IPS-11a (cell line): ENCODE measurements around the gene TMEM132C.

ENCODE experiments used
- H3K4me3 ChIP-seq: one replicate; pipeline ENCODE4 v1.5.1; 2013; ENCODE audit warnings: low read depth, low read length, control low read depth

Gene TMEM132C

DNA sequence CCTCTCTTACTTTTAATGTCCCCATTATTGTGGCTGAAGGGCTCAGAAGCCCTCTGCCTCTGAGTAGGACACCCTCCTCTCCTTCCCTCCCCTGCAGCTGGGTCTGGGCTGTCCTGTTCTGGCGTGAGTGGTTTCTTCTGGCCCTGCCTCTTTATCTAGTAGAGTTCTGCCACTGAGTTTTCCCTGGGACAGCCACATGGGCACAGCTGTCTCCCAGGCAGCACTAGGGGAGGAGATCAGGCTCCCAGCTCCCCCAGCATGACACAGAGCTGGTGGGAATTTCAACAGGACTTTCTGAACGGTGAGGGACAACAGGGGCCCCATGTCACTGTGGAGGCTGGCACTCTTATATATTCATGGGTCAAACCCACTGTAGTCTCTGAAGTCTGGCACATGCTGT lies 21.4 kb downstream of the TMEM132C start:
- H3K4me3 ChIP-seq: no peak overlapping the region

DNA sequence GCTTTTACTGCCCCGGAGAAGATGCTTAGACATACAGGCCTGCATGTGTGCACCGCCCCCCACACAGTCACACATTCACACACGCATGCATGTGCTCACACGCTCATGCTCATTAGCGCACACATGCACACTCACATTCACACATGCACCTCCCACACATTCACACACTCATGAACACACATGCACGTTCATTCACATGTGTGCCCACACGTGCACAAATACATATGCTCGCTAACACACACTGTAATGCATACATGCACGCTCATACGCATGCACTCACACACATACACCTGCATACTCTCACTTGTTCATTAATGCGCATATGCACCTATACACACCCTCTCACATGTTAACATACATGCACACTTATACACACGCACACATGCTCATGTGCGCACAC lies 21.9 kb downstream of the TMEM132C start:
- H3K4me3 ChIP-seq: no peak overlapping the region

DNA sequence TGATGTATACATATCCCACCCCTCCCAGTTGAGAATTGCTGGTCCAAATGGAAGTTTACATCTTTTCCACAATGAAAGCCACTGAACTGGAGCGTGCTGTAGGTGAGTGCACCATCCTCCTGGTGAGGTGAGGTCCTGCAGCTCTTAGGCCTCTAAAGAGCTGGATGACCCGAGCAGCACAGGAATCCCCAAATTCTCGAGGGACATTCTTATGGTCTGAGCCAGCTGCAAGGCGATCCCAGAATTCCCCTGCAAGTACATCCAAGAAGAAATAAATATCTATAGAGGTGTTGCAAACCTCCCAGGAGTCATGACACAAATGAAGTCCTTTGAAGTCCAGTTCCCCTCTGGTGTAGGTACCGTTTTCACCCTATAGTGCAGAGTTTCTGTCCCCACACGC lies 24.0 kb downstream of the TMEM132C start:
- H3K4me3 ChIP-seq: no peak overlapping the region

DNA sequence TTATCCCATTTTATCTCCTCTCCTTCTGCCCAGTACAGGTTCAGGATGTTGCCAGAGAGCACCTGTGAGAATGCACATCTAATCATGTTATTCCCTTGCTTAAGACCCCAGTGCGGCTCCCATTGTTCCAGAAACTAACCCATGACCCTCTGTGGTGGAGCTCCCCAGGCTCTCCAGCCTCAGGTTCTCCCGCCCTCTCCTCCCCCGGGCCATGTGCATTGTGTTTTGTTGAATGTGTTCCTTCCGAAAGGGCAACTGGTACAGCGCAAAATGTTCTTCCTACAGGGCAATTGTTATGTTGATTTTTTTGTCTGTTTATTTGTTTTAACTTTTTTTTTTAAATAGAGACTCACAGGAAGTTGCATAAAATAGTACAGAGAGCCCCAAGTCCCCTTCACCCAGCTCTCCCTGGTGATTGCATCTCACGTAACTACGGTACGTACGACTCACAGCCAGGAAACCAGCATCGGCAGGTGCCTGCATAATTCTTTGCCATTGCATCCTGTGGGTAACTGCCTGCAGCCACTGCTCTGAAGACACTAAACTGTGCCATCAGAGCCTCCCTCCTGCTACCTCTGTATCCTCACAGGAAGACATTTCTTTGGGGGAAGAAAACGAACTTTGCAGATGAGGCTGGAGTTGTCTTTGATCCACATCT lies 31.2 kb downstream of the TMEM132C start:
- H3K4me3 ChIP-seq: no peak overlapping the region

DNA sequence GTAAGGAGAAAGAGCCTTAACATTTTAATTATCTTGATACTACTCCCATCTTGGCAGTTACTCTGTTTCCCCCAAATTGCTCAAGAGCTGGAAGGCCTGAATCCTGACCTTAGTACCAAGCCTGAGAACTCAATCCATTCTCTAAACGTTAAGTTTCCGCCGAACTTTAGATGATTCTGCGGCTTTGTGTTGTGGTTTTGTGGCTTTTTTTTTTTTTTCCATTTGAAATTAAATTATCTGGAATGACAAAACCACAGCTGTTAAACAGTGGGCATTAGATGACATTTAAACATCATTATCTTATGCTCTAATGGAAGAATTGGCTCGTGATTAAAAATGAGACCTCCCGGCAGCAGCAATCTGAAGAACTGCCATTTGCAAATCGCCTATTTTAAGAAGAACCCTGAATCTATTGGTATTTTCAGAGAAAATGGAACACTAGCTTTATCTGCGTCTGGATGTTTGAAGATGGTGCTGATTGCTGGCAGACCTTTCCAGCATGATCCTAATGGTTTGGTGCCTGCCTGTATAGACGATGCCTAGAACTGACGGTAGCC lies 38.4 kb downstream of the TMEM132C start:
- H3K4me3 ChIP-seq: no peak overlapping the region

DNA sequence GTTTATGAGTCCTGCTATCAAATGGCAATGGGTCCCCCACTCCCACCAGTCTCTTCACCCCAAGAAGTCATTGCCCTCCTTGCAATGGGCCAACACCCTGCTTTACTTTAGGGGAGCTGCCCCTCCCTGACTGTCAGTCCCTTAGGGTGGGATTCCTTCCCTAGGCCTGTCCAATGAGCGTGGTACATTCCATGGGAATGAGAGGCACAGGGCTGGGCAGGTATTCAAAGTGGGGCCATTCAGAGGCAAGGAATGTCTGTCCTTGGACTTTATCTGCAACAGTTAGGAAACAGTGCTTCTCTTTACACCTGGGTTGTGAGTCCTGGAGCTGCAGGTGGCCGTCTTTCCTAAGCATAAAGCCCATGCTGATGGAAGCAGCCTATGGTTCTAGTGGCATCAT lies 40.8 kb downstream of the TMEM132C start:
- no peak overlapping the region for H3K4me3 ChIP-seq

DNA sequence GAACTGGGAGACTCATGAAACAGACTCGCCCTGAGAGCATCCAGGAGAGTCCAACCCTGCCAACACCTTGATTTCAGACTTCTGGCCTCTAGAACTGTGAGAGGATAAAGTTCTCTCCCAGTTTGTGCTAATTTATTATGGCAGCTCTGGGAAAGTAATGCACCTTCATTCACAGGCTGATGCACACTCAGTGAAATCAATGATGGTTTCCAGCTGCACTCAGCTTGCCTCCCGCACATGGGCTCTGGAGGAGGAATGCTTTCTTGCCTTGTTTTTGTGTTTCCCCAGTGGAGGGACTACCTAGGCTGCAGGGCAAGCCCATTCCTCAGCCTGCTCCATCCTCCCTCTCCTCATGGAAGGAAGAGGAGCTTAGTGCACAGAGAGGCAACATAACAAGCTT lies 45.7 kb downstream of the TMEM132C start:
- H3K4me3 ChIP-seq: no peak overlapping the region

DNA sequence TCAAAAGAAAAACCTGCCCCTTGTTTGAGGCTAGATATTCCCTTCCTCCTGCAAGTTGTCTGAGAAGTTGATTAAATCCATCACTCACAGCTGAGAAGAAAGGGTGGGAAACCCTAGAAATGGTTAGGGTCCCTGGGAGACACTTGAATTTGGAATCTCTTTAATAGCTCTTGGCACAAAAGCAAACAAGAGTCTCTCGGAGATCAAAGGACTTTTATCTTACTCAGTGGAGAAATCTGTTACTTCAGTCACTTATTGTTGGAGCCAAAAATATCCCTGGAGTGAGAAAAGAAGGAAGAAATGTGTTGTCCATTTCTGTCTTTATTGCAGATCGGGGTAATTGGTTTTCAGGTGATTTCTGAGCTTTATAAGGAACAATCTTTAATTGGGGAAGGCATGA lies 47.0 kb downstream of the TMEM132C start:
- H3K4me3 ChIP-seq: no peak overlapping the region

DNA sequence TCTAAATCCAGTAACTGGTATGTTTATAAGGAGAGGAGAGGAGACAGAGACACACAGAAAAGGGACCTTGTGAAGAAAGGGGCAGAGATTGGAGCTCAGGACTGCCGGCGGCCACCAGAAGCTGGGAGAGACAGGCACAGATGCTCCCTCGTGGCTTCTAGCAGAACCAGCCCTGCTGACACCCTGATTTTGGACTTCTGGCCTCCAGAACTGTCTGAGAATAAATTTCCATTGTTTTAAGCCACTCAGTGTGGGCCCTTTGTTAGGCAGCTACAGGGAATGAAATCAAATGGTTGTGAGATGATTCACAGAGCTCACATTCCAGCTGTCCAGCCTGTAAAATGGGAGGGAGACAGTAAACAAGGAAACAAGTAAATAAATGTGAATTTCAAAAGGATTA lies 47.6 kb downstream of the TMEM132C start:
- H3K4me3 ChIP-seq: no peak overlapping the region

DNA sequence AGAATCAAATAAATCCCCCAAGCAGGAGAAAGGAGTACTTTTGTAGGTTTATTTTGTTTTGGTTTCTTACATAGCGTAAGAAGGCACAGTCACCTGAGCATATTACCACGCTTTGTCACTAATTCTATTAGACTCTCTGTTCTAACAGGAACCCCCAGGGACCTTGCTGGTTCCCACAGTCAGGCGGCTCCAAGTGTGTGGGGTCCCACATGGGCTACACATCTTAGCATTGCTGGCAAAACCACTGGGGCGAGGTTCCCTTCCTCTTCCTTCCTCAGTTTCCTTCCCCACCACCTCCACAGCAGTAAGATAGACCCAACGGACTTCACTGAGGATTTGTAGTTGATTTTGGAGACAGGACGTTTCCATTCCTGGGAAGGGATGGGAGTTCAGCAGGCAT lies 49.1 kb downstream of the TMEM132C start:
- H3K4me3 ChIP-seq: no peak overlapping the region

DNA sequence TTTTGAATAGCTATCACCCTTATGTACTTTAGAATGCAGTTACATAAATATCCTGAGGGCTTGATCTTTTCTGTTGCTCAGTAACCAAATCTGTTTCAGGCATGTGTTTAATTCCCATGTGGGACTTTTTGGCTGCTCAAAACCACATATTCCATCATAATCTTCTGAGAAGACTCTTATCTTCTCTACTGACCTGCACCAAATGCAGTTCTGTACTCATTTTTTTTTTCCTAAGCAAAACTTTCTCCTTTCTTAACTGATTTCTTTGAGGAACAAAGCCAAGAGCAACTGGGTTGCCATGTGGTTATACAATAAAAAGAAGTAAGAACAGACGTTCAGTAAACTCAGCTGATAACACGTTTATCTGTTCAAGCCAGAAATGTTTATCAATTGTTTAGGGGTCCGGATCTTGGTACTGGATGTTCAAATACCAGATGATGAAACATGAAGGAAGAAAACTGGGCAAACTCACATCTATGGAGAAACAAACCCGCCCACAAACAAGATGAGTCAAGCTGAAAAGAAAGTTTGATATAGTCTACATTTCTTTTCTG lies 50.1 kb downstream of the TMEM132C start:
- H3K4me3 ChIP-seq: no peak overlapping the region

DNA sequence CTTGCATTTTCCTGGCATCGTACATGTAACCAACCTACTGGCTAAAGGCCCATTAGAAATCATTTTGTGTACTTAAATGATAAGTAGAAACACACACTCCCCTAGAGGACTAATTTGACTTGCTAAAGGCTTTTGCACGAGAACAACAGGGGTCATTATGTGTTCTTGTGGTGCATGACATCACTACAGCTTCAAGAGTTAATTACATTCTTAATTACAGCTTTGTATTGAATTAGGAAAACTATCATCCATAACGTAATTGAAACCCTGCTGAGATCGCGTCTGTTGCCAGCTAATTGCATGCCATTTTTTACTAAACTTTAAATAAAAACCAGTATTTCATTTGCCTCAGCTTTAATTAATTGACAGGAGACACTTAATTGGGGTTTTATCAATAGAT lies 51.4 kb downstream of the TMEM132C start:
- H3K4me3 ChIP-seq: no peak overlapping the region

DNA sequence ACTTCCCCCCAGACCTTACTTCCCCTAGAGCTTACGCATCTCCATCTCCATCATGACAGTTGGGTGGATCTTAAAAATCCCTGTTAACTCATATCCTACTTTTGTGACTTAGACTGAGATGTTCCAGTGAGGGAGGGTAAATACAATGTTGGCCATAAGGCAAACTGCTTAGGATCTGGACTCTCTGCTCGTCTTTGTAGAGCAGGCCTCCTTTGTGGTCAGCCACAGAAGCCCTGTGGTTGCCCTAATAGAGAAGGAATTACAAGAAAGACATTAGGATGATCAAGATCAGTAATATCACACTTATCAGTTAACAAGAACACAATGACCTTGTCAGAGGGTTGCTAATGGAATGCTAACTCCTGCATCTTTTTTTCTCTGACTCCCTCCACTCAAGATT lies 52.0 kb downstream of the TMEM132C start:
- H3K4me3 ChIP-seq: no peak overlapping the region

DNA sequence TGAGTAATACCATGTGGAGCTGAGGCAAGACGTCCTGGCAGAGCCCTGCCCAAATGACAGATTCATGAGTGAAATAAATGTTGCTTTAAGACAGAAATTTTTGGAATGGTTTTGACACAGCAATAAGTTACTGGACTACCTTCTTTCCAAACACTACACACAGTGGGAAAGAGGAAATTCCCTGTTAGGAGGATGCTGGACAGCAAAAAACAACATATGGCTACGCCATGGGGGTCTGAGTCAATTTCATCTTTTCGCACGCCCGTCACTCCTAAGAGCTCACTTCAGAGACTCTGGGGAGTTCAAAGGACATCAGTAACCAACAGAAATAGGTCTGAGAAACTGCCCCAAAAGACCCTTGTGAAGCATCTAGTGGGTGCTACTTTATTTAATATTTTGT lies 55.4 kb downstream of the TMEM132C start:
- no peak overlapping the region for H3K4me3 ChIP-seq

DNA sequence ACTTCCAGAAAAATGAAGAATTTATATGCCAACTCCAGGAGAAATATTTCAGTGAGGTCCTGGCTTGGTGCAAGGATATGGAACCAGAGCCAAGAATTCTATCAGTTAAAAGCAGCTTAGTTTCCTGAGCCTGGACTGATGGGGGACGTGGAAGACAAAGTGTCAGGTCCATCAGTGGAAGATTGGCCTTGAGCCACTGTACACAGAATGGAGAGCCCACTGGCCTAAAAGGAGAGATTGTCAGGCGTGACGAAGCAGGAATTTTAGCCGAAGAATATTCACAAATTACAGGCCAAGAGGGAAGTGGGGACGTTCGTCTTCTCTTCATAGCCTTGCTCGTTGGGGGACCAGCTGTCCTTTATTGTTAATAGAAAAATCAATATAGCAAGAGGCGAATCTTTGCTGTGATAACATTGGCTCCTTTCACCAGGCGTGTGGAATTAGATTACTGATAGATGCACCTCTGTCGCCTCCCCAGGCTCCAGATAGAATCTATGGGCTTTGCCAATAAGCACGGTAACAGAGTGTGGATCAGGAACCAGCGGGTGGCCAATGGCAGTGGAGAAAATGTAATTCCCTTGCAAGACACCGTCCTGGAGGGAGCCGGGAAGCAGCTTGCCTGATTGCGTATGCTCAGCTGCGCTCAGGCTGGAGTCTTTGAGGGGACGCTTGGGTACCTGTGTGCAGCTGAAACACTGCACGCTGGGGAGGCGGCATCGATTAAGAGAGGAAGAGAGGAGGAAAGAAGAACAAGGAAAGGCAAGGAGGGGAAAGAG lies 56.4 kb downstream of the TMEM132C start:
- H3K4me3 ChIP-seq: no peak overlapping the region

DNA sequence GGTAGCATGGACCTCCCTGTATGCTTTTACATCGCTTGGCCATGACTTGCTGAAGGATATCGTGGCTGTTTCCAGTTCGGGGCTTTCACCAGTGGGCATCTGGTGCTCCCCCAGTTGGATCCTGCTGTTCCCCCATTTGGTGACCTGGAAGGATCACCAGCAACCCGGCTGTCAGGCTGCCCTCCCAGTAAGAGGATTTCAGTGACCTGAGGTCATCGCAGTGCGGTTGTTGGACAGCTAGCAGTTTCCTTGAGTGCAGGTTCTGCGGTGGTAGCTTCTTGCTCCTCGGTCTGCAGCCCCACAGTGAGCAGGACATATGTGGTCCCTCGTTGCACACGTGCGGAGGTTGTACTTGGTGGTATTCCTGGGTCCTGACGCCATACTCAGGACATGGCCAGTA lies 58.7 kb downstream of the TMEM132C start:
- H3K4me3 ChIP-seq: no peak overlapping the region

DNA sequence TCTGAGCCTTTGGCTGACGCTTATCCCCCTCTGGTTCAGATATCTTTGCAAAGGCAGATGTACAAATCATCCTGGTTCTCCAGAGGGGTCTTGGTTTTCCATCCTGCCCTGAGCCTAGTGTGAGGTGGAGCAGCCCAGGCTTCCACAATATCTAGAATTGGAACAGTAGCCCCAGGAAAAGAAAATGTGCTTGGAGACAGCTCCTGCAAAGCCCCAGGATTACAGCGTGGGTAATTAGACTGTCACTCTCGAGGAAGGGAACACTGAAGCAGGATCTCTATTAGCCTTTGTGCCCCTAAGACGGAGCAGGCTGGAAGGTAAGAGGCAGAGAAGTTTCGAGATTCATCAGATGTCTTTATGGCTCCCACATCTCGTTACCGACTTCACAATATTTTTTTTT lies 59.4 kb downstream of the TMEM132C start:
- no peak overlapping the region for H3K4me3 ChIP-seq

DNA sequence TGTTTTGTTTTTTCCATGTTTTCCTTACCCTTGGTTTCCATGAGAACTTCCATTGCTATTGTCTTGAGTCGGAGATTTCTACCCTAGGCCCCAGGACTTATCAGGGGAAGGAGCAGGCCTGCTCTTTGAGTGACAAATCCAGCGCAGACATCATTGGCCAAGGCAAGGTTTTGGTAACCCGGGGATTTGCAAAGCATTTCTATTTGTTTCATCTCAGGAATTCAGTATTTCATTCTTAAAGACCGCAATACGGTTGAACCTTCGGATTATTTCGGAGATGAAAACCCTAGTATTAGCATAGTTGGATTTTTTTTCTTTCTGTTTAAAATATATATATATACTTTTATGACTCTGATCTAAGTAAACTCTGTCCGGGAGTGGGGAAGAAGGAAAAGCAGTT lies 62.0 kb downstream of the TMEM132C start:
- H3K4me3 ChIP-seq: no peak overlapping the region

DNA sequence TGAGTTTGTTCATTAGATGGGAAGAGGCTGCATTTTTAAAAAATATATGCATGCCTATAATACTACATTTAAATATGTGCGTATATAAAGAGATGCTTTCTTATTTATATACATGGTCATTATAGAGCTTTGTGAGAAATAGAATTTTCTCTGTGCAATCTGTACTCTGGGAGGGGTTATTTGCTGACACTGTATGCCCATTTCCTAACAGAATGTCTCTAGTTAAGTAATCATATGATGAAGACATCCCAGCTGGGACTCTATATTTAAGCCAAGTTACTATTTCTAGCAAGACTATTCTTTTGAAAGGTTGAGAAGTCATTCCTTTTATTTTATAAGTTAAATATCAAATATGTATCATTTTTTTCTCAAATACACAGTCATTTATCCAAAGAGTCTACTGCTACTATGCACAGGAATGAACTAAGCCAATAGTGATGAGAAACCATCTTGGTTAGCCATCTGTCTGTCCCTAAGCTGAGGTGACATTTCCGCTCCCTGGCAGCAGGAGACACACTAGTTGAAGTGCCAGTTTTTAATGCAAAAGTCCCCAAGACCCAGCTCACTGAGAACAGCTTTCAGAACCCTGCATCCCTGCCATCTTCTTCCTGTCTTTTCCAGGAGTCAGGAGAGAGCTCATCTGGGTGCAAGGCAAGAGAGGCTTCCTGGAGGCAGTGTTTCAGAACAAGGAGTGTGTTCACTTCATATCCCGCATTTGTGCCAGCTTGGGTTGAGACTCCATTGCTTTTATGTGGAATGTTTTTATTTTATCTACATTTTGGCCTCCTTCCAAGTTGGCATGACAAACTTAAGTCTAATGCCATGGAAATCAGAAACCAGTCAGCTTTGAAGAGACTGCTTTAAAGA lies 69.5 kb downstream of the TMEM132C start:
- H3K4me3 ChIP-seq: no peak overlapping the region

DNA sequence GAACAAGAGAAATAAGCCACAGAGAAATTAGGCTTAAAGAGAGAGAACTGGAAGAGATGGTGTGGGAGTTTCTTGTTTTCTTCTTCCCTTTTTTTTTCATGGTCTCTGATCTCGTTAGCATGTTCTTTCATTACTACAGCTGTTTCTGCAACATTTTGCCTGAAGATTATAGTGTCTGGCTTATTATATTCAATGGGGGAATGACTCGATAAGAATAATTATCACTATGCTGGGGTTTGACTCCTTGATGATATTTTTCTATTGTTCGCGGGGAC lies 70.0 kb downstream of the TMEM132C start:
- H3K4me3 ChIP-seq: no peak overlapping the region

DNA sequence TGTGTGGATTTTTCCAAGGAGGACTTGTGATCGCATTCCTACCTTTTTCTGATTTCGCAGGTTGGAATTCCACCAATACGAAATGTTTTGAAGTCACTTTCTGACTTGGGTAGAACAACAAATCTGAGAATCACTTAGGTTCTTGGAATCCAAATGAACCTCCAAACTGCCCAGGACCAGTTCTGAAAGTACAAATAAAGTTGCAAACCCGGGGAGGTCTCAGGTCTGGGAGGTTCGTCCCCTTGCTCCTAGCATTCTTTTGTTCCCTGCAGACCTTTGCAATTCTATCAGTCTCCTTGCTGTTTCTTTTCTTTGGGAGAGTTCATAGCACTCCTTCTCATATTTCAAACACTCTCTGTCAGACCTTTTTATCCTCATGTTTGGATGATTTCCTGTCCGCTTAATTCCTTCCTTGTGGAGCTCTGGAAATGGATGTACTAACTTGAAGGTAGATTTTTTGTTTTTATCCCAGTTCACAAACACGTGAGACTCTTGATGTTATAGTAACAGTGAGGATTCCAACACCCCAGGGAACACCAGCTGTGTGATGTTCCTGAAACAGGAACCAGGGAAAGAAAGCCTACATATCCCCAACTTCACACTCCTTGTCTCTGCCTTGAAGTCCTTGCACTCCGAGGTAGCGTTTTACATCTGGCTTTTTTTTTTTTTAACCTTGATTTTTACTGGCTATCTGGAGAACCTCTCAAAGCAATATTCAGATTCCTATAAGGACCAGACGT lies 70.6 kb downstream of the TMEM132C start:
- H3K4me3 ChIP-seq: no peak overlapping the region
